ENCODE measurements around the gene BABAM2.
"Not testable (repeated sequence)": the region's sequence is repeated elsewhere in the genome, so short reads cannot be mapped to it uniquely, and the experiment has no call there.

BABAM2 gene

GRCh38 chr2:28219758-28220368, 329.3 kb downstream of the BABAM2 start:
- no peak for DNase-seq

- no peak for DNase-seq
Observed at GRCh38 chr2:28224648-28225472, 334.3 kb downstream of the BABAM2 start.

- no peak for DNase-seq
Observed at GRCh38 chr2:28225473-28226080, 335.0 kb downstream of the BABAM2 start.

GRCh38 chr2:28226558-28226957, 336.0 kb downstream of the BABAM2 start:
- DNase-seq = no peak

GRCh38 chr2:28227498-28227897, 337.0 kb downstream of the BABAM2 start:
- DNase-seq = no peak

DNA sequence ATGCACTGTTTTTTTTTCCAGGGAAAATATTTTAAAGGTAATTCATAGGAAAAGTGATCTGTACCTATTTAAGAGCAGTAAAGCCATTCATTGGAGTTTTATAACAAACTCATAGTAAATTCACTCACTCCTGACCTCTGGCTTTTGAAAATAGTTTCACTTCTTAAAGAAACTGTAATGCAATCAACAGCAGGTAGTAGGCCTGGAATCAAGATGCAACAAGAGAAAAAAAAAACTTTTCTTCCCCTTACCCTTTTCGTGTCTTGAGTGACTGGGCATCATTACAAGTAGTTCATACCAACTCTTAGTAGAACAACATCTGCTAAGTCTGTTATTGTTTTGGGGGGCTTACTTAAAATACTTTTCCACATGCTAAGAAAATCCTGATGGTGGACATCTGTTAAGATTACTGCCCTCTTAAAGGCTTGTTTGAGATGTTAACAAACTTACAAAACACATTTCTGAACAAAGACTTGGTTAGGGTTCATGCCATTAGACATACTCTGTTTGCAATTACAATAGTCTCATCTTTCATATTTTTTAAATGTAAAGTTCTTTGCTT, 338.0 kb downstream of the BABAM2 start:
- no peak for DNase-seq

DNA sequence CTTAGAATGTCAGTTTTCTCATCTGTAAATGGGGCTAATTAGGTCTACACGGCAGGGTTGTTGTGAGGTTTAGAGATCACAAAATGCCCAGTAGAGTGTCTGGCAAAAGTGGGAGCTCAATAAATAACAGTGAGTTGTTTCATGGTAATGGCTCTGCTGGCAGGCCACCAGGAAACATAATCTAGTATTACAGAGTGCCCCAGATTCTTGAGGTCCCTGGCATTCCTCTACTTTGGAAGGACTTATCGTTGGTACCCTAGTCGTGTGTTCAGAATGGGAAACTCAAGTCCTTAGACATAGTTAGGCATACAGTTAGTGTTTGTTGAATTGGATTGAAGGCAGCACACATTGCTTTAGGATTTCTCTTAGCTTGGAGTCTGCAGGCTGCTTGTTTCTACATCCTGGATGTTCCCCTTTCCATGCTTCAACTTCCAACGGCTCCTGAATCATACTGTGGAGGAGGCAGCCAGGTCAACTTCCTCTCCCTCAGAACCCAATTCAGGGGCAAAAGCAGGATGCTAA, 340.6 kb downstream of the BABAM2 start:
- no peak for DNase-seq

GRCh38 chr2:28232295-28232694, 341.8 kb downstream of the BABAM2 start:
- DNase-seq = no peak

- DNase-seq = no peak
Observed at GRCh38 chr2:28233164-28233676, 342.7 kb downstream of the BABAM2 start.

DNA sequence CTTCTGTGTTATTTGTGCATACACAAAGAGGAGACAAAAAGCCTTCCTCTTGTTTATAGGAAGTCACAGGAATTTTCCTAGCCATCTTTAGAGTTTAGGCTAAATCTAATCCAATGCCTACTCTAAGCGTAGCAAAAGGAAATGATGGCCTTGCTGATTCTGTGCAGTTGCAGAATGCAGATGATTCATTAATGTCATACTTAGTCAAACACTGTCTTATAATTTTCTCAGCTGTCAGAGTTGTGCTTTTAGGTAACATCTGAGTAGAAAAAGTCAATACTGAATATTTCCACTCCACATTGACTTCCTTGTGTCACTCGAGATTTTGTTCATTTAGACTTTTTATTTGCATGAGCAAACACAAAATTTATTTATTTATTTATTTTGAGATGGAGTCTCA, 344.3 kb downstream of the BABAM2 start:
- no peak for DNase-seq

GRCh38 chr2:28239207-28239606, 348.7 kb downstream of the BABAM2 start:
- no peak for DNase-seq

- DNase-seq = no peak
Observed at GRCh38 chr2:28240937-28241336, 350.4 kb downstream of the BABAM2 start.

DNA sequence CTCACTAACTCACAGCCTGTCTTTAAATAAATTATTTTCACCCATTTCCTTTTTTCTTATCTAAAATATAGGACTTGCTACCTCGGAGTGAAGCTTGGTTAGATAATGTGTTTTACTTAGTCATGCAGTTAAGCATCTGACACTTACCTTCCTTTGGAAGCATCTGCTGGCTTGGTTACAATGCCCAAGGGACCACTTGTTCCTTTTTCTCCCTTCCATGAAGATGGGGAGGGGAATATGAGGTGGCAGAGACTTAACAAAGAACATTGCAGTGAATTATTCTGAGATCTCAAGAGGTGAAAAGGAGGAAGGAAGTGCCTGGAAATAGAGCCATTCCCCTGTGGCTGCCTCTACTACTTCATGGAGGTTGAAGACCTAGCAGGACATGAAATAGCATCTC, 356.8 kb downstream of the BABAM2 start:
- no peak for DNase-seq

DNA sequence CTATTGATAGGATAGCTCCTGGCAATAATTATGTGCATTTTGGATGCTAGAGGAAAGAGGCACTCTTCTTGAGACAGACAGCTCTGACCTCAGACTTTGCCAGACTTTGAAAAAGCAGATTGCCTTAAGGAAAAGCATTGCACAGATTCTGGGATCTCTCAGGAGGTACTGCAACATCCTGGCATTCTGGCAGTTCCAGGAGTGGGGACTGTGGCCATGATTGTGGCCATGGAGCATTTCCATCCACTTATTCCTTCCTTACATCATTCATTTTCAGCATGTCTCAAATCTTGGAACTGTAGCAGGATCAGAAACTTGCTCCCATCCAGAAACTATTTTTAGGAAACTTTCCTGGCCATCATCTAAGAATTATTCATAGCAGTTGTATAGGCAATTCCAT, 357.2 kb downstream of the BABAM2 start:
- no peak for DNase-seq

- no peak for DNase-seq
Observed at GRCh38 chr2:28248511-28248910, 358.0 kb downstream of the BABAM2 start.

DNA sequence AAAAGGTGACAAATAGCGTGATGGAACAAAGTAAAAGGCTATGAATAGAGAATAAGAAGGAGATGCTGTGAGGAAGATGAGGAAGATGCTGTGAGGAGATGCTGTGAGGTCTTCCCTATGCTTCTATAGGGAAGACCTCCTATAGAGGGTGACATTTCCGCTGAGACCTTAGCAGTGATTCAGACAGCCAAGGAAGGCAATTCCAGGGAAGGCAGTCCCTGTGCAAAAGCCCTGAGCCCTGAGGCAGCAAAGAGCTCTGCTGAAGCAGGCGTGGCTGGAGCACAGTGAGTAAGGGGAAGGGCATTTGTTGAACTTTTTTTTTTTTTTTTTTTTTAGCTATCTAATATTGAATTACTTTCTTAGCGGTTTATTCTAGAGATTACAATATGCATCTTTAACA, 359.5 kb downstream of the BABAM2 start:
- no peak for DNase-seq

GRCh38 chr2:28251337-28251736, 360.8 kb downstream of the BABAM2 start:
- DNase-seq = no peak

DNA sequence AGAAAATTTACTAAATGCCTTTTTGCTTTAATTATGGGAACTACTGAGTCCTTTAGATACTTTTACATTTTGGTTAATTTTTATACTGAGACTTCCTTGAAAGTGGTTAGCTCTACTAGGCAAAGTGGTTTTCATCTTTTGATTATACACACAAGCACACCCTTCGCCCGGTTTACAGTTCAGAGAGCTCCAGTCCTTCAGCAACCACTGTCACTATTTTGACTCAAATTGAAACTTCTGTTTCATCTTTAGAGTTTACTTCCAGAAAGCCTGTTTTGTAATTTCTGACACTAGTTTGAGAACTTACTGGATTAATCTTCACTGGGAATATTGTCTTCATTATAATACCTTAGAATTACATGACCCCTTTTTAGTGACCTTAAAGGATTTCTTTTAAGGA, 361.8 kb downstream of the BABAM2 start:
- DNase-seq = no peak

GRCh38 chr2:28253543-28253942, 363.0 kb downstream of the BABAM2 start:
- DNase-seq = no peak

- not testable (repeated sequence) for DNase-seq
Observed at GRCh38 chr2:28255231-28255630, 364.7 kb downstream of the BABAM2 start.

GRCh38 chr2:28257182-28257581, 366.7 kb downstream of the BABAM2 start:
- no peak for DNase-seq

GRCh38 chr2:28259226-28259625, 368.7 kb downstream of the BABAM2 start:
- DNase-seq = not testable (repeated sequence)

DNA sequence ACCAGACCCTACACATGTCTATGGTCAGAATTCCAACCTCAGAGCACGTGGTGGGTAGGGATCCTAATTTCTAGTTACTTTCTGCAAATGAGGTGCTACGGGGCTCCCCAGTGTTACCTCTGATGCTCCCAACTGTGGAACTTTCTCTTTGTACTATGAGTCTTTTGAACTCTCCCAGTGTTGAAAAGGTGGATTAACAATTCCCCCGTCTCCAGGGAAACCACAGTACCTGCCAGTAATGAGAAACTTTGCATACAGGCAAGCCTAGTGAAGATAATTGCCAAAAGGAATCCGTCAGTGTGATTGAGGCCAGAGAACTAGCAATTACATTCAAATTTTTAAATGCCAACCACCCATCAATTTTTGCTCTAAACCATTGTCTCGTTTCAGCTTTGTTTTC, 373.2 kb downstream of the BABAM2 start:
- no peak for DNase-seq

All from activated CD4-positive, CD25-positive, alpha-beta regulatory T cell (primary cell).